ENCODE results near the gene POU2F2. TPM values are rescaled to one million over a fixed set of nuclear protein-coding genes. Genes with fewer than 3 reads are reported as not detected.

POU2F2 gene
- total and polyA plus RNA-seq, 2 donors (not counting 3 experiments of a cell fraction or from before 2014, with no cell fraction given) = 4.0 to 4.1 TPM

- TF ChIP-seq POLR2AphosphoS5 (IDR thresholded peaks at IDR 0.05; ENCODE audit: insufficient read depth, low read depth, low read length) (no peak), MAX (IDR thresholded peaks at IDR 0.05; ENCODE audit: insufficient read depth, insufficient read length) (no peak), CTCF (IDR thresholded peaks at IDR 0.05; ENCODE audit: extremely low read depth in 1 of 2, insufficient read depth in 1 of 2, low read depth in 1 of 2, low read length in 2 of 2) (no peak), MYC (IDR thresholded peaks at IDR 0.05; ENCODE audit: low read depth, low read length) (no peak), JUN (IDR thresholded peaks at IDR 0.05; ENCODE audit: borderline replicate concordance, insufficient read depth, insufficient read length, low read depth) (no peak), GATA2 (IDR thresholded peaks at IDR 0.05; ENCODE audit: insufficient read depth, insufficient read length, low read depth, low read length) (no peak), EZH2 (IDR thresholded peaks at IDR 0.05; ENCODE audit: borderline replicate concordance, low read depth, low read length, severe bottlenecking) (no peak)
- FAIRE-seq (no peak), DNase-seq (ENCODE audit: low read depth, low spot score) (no peak)
- BruUV-seq (replicated peaks) = no TSS peak
- Histone ChIP-seq H3K79me2 (ENCODE audit: control insufficient read depth, insufficient read depth, low read length) (no peaks in the 10 kb centered on the region), H3K4me3 (replicated peaks in 1 of 3; ENCODE audit: insufficient read depth in 1 of 3, low read depth in 1 of 3, low read length in 3 of 3) (no peak overlapping the region), H3K27me3 (ENCODE audit: control insufficient read depth in 2 of 2, insufficient read depth in 2 of 2, low read length in 2 of 2) (no peaks in the 10 kb centered on the region), H3K9me3 (replicated peaks; ENCODE audit: control insufficient read depth, insufficient read depth, low read length) (no peaks in the 10 kb centered on the region), H2AFZ (ENCODE audit: low read depth, low read length) (no peak overlapping the region), H3K4me2 (ENCODE audit: insufficient read depth, low read length) (no peak overlapping the region), H3K9ac (replicated peaks; ENCODE audit: extremely low read depth, insufficient read depth, low read length) (no peak overlapping the region), H3K36me3 (ENCODE audit: control insufficient read depth in 2 of 2, extremely low read depth in 1 of 2, insufficient read depth in 2 of 2, low read length in 2 of 2) (no peaks in the 10 kb centered on the region), H3K27ac (ENCODE audit: insufficient read depth, low read depth, low read length) (no peak overlapping the region), H3K4me1 (ENCODE audit: control insufficient read depth, extremely low read depth, insufficient read depth, low read length) (peaks cover 16% of the 10 kb centered on the region), H4K20me1 (replicated peaks; ENCODE audit: control insufficient read depth, extremely low read depth, insufficient read depth, low read length) (no peaks in the 10 kb centered on the region), H3K9me1 (replicated peaks; ENCODE audit: control insufficient read depth, extremely low read depth, insufficient read depth, low read length) (no peaks in the 10 kb centered on the region)
- ChIA-PET POLR2A (no interaction called here), CTCF (interaction anchor here (0.7 to 1.7 kb wide), 2 partner anchors 14 to 72 kb away, joined by 3 to 4 read pairs; no protein-coding TSS in a partner anchor)
- dilution Hi-C loops (cut with MboI; ENCODE audit: extremely low pct_ligation_motif_present, low sequenced_read_pairs) = no loop called here
- intact Hi-C loops (cut with micrococcal nuclease) = no loop called here
Measured at GRCh38 chr19:42095814-42096230, 36.4 kb downstream of the POU2F2 start.
